ENCODE data around the gene SYP.

Gene SYP

DNA sequence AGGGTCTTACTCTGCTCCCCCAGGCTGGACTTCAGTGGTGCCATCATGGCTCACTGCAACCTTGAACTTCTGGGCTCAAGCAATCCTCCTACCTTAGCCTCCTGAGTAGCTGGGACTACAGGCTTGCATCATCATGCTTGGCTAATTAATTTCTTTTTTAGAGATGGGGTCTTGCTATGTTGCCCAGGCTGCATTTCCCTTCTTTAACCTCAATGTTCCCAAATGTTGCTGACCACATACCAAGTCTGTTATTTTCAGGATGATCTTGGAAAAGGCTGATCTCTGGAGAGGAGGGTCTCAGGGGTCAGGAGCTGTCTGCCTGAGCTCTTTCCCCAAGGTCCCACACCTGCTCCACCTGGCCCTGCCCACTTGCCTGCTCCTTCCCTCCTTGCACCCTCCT lies 20.1 kb upstream of the SYP start:
- no peak for DNase-seq (ENCODE audit: low read depth in 2 of 2)

DNA sequence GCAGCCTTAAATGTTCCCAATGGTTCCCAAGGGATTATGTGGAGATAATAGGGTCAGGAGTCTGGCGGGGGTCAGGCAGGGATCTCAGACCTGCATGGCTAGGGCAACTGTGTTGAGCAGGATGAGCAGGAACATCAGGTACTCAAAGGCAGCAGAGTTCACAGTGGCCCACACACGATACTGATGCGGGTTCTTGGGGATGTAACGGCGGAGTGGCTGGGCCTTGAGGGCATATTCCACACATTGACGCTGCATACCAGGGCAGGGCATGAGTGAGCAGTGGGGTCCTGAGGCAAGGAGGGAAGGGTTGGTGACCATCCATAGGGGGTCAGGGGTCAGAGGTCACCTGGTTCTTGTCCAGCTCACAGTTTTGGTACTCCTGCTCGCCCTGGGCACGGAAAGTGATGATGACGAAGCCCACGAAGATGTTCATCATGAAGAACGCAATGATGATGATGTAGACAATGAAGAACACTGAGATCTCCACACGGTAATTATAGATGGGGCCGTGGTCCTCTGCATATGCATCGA lies 15.1 kb upstream of the SYP start:
- DNase-seq (ENCODE audit: low read depth in 2 of 2): no peak

DNA sequence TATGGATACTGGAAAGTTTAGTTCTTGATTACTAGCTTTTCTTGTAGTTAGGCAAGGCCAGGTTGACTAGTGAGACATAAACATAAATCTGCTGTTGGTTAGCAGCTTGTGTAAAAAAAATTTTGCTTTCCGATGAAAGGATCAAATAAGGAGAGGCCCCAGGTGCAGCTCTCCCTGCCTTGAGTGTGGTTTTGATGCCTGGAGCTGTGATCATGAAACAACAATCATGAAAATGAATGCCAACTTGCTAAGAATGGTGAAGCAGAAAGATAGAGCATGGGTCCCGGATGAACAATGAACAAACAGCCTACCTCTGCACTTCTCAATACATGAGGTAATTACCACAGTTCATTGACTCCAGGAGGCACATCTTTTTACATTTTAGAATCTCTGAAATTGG lies 14.4 kb upstream of the SYP start:
- DNase-seq (ENCODE audit: low read depth in 2 of 2): no peak

DNA sequence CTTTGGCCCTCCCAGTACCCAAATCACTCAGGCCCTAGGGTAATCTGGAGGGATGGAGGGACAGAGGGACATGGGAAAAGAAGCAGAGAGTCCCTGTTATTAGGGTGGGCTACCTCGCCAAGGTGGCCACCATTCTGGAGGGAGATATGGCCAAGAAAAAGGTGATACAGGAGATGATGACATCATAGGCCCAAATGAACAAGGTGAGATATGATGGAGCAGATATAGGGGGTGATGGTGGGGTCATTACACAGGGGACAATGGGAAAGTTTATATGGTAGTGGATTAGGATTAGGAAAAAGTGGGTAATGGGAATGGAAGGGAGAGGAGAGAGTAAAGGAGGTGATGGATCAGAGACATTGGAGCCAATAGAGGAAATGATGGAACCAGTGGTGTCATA lies 12.9 kb upstream of the SYP start:
- DNase-seq (ENCODE audit: low read depth in 2 of 2): no peak

DNA sequence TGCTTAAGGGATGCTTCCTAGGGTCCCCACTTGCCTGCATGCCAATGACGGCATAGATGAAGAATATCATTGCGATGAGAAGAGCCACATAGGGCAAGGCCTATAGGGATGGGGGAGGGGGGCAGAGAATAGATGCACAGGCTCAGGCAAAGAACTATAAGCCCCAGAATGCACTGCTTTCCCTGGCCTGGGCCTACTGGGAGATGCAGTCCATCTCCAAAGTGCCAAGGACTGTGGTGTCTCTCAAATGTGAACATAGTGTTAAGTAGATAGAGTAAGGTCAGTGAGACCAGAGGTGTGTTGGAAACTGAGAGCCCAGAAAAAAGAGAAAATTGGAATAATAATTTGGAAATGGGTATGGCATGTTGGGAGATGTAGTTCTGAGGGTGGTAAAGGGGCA lies 12.2 kb upstream of the SYP start:
- DNase-seq (ENCODE audit: low read depth in 2 of 2): no peak

DNA sequence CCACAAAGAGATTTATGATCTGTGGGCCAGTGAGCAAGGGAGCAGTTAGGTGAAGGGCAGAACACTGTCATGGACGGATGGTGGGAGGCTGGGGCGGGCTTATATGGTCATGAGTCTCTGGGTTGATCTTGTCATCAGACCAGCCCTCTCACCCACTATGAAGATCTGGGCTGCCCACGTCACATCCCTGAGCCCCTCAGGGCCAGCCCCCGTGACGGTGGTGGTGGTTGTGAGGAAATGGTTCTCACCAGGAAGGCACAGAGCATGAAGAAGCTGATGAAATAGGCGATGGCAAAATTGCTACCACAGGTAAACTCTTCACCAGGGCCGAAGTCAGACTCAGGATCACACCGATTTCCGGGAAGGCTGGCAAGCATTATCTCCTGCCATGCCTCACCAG lies 11.1 kb upstream of the SYP start:
- no peak for DNase-seq (ENCODE audit: low read depth in 2 of 2)

DNA sequence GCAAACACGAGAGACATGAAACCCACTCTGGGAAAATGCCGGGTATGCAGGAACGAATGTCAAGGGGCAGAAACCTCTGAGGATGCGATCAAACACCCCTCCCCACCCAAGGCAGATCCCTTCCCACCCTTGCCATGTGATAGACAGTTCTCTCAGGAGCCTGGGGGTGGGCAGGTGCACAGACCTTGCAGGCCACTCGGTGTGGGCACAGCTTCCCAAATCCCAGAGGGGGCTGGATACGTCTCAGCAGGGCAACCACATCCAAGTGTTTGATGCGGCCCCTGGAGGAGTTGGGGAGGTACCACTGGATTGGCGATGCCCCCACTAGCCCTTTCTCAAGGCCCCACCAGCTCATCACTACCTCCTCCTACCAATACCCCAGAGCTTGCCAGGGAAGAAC lies 10.4 kb upstream of the SYP start:
- DNase-seq (ENCODE audit: low read depth in 2 of 2): no peak

DNA sequence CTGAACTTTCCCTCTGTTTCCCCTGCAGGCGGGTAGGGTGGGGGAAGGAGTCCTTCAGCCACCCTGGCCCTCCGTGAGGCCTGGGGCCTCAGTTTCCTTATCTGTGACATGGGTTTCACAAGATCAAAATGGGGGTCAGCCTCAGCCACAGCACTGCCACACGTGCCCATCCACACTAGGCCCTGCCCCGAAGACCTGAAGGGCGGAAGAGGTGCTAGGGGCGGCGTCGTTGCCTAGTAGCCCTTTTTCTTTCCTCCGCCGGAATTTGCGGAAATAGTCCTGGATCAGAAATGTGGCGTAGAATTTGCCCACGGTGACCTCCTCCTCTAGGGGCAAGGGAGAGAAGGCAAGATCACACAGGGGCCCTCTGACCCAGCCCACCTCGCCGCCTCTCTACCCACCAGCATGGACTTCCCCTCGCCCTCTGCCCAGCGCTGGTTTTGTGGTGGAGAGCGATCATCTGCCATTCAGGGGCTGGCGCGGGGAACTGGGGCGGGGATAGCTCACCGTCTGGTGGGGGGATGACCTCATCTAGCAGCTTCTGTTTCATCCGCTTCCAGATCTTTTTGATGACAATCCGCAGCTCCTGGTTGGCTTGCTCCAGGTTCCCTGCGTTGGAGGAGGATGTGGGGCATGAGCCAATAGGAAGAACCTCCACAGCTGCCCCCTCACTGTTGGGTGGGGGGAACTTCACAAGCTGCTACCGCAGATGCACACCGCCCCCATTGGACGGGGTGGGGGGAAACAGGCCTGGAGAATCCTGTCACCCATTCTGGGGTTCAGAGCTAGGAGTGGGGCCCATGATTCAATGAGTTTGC lies 9.7 kb upstream of the SYP start:
- DNase-seq (ENCODE audit: low read depth in 2 of 2): no peak

DNA sequence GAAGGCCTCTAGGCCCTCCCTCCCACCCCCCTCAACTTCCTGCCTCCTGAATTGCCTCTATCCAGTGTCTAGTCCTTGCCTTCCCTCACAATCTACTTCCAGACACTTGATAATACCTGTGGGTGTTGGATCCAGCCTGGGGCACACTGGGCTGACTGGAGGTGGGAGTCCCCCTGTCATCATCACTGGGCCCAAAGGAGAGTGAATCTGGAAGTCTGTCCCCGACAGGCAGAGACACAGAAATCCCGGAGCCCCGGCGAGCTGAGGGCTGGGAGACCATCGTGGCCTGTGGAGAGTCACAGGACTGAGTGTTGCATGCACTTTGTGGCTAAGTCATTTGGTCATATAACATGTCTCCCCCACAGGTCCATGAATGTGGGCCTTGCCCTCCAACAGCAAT lies 8.4 kb upstream of the SYP start:
- no peak for DNase-seq (ENCODE audit: low read depth in 2 of 2)

DNA sequence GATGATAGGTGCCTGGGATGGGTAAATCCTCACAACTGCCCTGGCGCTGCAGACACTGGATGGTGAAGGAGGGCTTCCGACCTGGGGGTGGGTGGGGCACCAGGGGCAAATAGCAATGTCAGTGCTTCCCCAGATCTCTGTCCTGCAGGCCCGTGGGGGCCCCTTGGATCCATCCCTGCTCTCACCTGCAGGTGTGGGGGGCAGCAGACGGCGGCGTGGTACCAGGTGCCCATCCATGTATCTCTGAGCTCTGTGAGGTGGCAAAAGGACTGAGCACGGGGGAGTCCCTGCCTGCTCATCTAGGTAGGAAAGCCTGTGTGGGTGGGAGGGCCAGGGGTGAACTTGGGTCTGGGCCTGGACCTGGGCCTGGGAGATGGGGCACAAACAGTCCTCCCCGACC lies 6.5 kb upstream of the SYP start:
- DNase-seq (ENCODE audit: low read depth in 2 of 2): no peak

DNA sequence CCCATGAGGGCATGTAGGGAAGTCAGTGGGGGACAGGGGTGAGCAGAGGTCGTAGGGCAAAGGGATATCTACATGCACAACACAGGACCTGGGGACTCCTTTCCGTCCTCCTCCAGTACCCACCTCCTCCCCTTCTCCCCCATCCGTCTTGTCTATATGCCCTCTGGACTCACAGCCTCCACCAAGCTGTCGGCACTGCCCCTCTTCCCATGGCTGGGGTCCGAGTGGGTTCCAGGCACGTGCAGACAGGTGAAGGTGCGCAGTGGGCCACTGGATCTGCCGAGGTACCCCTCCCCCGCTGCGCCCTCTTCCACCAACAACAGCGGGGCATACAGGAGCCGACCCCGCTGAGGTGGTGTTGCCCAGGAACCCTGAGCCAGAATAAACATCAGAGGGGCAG lies 5.5 kb upstream of the SYP start:
- DNase-seq (ENCODE audit: low read depth in 2 of 2): no peak

DNA sequence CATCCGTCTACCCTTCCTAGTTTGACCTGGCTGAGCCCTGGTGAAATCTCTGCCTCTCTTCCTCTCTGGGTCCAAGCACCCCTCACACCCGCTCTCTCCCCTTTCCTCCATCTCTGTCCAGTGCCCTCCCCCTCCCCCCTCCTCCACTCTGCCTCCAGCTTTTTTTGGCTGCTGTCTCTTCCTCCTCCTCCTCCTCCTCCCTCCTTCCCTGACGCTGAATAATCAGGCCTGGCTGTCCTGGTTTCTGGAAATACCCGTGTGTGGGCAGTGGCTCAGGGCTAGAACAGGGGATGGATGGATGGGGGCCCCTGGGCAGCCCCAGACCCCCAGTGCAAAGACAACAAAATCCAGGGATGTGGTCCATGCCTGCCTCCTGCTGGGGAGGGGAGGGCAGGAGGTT lies 4.7 kb upstream of the SYP start:
- no peak for DNase-seq (ENCODE audit: low read depth in 2 of 2)

DNA sequence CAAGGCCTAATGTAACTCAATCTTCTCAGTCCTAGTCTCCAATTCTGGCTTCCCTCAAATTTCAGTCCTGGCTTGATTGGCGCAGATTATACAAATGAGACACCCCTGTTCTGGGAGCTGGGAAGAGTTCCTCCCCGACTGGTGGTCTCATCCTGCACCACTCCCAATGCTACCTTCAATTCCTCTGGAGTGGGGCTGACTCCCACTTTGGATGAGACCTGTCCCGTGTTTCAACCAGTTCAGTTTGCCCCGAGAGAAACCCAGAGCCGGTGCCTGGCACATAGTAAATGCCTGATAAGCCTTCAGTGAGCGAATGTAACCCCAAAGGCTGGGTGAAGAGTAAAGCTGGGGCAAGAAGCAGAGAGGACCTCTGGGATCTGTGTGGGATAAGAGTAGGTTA lies 4.0 kb upstream of the SYP start:
- no peak for DNase-seq (ENCODE audit: low read depth in 2 of 2)

DNA sequence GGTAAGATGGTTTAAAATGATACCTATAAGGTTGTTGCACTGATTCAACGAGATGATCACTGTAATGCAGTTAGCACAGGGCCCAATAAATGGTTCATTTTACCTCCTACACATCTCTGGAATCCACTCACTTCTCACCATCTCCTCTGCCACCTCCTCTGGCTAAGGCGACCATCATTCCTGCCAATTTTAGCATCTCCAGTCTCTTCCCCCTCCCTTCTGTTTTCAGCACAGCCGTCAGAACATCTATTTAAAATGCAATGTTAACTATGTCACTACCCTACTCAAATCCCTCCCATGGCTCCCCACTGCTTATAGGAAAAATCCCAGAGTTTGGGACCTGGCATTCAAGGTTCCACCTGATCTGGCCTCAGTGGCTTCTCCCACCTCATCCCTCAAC lies 3.5 kb upstream of the SYP start:
- DNase-seq (ENCODE audit: low read depth in 2 of 2): no peak

DNA sequence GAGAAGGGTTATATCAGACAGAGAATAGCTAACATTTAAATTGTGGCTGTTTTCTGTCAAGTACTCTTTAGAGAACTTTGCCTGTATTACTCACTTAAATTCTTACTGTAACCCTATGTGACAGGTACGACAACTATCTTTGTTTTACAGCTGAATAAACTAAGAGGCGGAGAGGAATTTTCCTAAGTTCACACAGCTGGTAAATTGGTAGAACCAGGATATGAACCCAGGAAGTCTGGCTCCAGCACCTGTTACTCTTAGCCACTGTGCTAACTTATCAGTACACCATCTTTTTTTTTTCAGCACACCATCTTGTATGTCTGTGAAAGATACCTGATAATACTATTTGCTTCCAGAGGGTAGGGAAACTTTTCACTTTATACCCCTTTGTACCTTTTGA lies 2.0 kb upstream of the SYP start:
- no peak for DNase-seq (ENCODE audit: low read depth in 2 of 2)

DNA sequence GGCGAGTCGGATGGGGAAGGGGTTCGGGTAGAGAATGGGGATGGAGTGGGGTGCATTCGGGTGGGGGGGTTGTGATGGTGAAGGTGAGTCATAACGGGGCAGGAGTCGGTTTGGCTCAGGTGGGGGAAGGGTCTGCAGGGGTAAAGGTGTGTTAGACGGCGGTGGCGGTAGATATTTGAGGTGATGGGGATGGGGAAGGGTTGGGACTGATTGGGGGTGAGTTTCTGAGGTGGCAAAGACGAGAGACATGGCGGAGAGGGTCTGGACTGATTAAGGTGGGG lies 738 bp downstream of the SYP start:
- DNase-seq (ENCODE audit: low read depth in 2 of 2): no peak

DNA sequence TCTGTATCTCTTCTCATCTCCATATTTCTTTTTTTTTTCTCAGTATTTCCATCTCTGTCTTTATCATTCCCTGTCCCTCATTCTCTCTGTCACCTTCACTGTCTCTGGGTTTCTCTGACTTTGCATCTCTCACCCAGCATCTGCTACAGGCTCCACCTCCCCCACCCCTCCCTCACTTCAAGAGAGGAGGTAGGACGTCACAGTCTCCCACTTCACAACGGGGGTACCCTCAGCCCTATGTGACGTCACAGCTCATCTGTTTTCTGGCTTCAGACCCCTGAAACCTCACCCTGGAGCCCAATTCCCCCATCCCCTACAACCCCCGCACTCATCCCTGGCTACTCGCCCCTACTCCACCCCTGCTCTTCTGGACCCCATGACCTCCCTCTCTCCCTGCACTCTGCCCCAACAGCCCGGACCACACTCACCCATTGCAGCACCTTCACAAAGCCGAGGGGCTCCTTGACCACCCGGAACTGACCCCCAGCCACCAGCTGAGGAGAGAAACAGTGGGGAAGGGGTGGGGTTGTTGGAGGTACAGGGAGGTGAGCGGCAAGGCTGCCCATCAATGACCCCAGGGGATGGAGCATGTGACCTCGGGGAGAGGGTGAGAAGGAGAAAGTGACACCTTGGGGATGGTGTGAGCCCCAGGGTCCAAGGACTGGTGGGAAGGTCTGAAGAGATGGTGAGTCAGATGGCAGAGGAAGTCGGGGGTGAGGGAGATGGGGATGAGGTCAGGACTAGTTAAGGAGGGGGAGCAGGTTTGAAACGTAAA lies 1.3 kb downstream of the SYP start:
- no peak for DNase-seq (ENCODE audit: low read depth in 2 of 2)

DNA sequence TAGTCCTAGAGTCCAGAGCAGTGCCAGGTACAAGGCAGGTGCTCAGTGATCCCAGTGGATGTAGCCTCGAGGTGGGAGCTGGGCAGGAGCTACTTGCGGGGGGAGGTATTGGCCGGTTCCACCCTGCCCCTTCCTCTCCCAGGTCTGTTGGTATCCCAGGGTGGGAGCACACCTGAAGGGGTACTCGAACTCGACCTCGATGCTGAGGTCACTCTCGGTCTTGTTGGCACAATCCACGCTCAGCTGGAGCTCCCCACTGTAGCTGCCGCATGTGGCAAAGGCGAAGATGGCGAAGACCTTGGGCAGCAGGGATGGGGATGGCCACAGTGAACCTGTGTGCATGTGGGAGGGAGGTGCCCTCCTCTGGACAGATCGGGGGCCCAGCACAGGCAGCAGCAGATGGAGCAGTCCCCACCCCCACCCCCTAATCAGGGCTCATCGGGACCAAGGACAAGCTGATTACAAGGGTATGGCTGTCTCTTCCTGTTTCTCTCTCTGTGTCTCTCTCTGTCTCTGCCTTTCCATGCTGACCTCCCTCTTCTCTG lies 2.4 kb downstream of the SYP start:
- no peak for DNase-seq (ENCODE audit: low read depth in 2 of 2)

DNA sequence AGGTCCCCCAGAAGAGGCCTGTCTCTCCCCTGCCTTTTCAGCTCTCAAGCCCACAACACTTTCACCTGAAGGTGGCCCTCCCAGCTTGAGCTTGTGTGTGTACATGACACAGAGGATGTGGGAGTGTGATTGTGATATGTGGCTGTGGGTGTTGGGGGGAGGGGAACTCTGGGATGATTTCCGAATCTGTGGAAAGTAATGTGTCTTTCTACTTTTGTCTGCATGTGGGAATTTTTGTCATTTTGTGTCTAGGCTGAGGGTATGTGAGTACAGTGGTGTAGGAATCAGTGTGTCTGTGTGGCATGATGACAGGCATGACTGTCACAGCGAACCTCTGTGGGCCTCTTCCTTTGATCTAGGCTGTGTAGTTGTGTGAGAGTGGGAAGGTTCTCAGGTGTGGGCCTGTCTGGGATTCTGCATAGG lies 6.4 kb downstream of the SYP start:
- DNase-seq (ENCODE audit: low read depth in 2 of 2): no peak

DNA sequence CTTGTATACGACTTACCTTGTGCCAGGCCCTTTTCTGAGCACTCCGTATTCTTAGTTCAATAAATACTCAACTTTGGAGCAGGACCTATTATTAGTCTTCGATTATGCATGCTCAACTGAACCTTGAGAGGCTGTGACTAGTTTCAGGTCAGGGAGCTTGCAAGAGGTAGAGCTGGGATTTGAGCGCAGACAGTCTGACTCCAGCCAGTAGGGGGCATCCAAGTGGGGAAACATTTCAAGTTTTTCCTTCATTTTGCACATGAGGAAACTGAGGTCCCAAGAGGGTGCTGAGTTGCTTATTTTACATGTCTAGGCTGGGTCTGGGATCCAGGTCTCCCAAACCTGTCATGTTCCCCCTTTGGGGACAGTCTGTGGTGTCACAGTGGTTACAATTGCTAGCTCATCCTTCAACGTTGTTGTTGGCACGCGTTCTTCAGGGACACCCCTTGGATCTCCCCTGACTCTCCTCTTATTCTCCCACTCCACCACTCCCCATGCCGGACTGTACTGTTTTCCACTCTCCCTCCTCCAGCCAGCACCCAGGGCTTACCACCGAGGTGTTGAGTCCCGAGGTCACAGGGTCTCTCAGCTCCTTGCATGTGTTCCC lies 7.2 kb downstream of the SYP start:
- DNase-seq (ENCODE audit: low read depth in 2 of 2): no peak

DNA sequence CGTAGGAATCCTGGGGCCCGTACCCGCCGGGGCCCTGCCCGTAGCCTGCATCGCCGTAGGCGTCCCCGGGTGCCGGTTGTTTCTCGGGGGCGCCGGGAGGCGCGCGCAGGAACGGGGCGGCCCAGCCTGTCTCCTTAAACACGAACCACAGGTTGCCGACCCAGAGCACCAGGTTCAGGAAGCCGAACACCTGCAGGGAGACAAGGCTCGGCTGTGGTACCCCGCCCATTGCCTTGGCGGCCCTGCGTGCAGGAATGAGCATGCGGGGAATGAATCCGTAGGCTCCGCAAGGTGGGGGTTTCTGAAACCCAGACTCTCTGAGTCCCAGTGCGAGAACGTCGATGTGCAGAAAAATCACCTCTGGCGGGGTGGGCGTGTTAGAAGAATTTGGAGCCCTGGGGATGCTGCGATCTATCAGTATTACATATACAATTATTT lies 8.4 kb downstream of the SYP start:
- DNase-seq (ENCODE audit: low read depth in 2 of 2): no peak

DNA sequence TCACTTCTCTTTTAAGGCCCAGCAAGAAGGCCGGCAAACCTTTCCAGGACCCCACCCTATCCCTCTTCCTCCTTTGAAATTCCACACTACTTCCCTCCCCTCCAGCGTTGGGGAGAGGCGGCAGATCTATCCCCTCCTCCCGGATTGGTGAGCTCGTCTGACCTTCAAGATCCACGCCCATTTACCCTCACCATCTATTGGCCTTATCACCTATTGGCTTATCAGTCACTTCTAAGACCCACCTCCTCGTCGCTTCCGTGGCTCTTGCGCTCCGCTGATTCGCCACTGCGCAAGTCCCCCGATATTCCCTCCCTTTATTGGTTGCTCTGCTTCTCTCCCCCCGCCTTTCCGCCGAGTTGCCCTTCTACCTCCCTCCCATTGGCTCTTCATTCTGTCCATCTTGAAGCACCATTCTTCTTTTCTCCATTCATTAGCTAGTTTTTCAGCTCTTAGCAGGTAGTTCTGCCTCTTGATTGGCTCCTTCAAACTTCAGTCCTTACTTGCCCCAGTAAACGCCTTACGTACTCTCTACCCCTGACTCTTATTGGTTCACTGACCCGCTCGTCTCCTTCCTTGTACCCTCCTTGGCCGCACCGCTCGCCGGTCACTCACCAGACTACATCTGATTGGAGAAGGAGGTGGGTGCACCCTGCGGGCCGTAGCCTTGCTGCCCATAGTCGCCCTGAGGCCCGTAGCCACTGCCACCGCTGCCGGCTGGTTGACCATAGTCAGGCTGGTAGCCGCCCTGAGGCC lies 9.0 kb downstream of the SYP start:
- peak; percentile 47 to 63 for DNase-seq (ENCODE audit: low read depth in 2 of 2)

Measured in stimulated activated CD8-positive, alpha-beta memory T cell treated with anti-CD3 and anti-CD28 coated beads, Interleukin-2, amount 100 ng/mL, for 1 hour (primary cell).